IMR-90 (cell line): ENCODE results near the gene DPYSL3. TPM values are rescaled to one million over a fixed set of nuclear protein-coding genes. Genes with fewer than 3 reads are reported as not detected.

Experiments
- ATAC-seq: fragments of 200-7000 bp; cut with Tn5 transposase; 2 replicates; pipeline ENCODE4 v1.9.1; 2020; ENCODE audit warnings: low read depth, mild to moderate bottlenecking, moderate library complexity
- BruUV-seq: library from RNA; stranded (reverse); fragments of 400-500 nt; replicated peaks from 2 replicates; lab custom pipeline; 2021; lab: Mats Ljungman, UMichigan
- CTCF ChIA-PET: fragments of 300-600 bp; formaldehyde crosslinking; extraction: SDS; loops from one replicate; lab custom pipeline; 2021; ENCODE audit warnings: antibody characterized with exemption; lab: Yijun Ruan, JAX
- POLR2A ChIA-PET: fragments of 300-600 bp; sonication (Branson Sonifier 250); formaldehyde crosslinking; loops from one replicate; lab custom pipeline; 2022; ENCODE audit warnings: antibody characterized with exemption; ENCODE audit not compliant: unreplicated experiment; lab: Charles Lee
- DNase-seq: peaks from one replicate; pipeline ENCODE4 v3.0.0; 2013
- H2AFZ ChIP-seq: replicated peaks from 2 replicates; pipeline ENCODE3; 2013; ENCODE audit warnings: low read length, mild to moderate bottlenecking; ENCODE audit not compliant: poor library complexity
- H2AK5ac ChIP-seq: 2 replicates; pipeline ENCODE4 v1.6.1; 2013; ENCODE audit warnings: low read depth, low read length, inconsistent platforms
- H2AK9ac ChIP-seq: replicated peaks from 2 replicates; pipeline ENCODE3; 2013; ENCODE audit warnings: mild to moderate bottlenecking, low read depth, low read length, moderate library complexity; ENCODE audit not compliant: poor library complexity
- H2BK120ac ChIP-seq: 2 replicates; pipeline ENCODE4 v1.6.1; 2013; ENCODE audit warnings: low read depth, low read length, inconsistent platforms
- H2BK15ac ChIP-seq: 3 replicates; pipeline ENCODE4 v1.6.1; 2013; ENCODE audit warnings: low read depth, low read length, inconsistent platforms
- H2BK20ac ChIP-seq: 2 replicates; pipeline ENCODE4 v1.6.1; 2013; ENCODE audit warnings: low read depth, mild to moderate bottlenecking, inconsistent platforms, low read length, moderate library complexity
- H2BK5ac ChIP-seq: 2 replicates; pipeline ENCODE4 v1.6.1; 2013; ENCODE audit warnings: mild to moderate bottlenecking, low read depth, low read length, inconsistent platforms; ENCODE audit not compliant: poor library complexity, severe bottlenecking
- H3K14ac ChIP-seq: replicated peaks from 2 replicates; pipeline ENCODE4 v1.6.1; 2013; ENCODE audit warnings: low read depth, low read length, inconsistent platforms
- H3K18ac ChIP-seq: 2 replicates; pipeline ENCODE4 v1.6.1; 2013; ENCODE audit warnings: low read depth, low read length, control low read depth
- H3K23ac ChIP-seq: 2 replicates; pipeline ENCODE4 v1.6.1; 2013; ENCODE audit warnings: low read depth, low read length, inconsistent platforms
- H3K27ac ChIP-seq: 2 replicates; pipeline ENCODE4 v1.5.1; 2013; ENCODE audit warnings: mild to moderate bottlenecking, control low read depth, low read length; ENCODE audit not compliant: insufficient read depth
- H3K27me3 ChIP-seq: 2 replicates; pipeline ENCODE4 v1.6.1; 2013; ENCODE audit warnings: low read length; ENCODE audit not compliant: control insufficient read depth, insufficient read depth
- H3K36me3 ChIP-seq: 2 replicates; pipeline ENCODE4 v1.6.1; 2013; ENCODE audit warnings: low read length, mixed read lengths; ENCODE audit not compliant: control insufficient read depth, insufficient read depth
- H3K4ac ChIP-seq: 2 replicates; pipeline ENCODE4 v1.6.1; 2013; ENCODE audit warnings: low read depth, low read length, inconsistent platforms
- H3K4me1 ChIP-seq: 2 replicates; pipeline ENCODE4 v1.6.1; 2013; ENCODE audit warnings: low read length, mixed read lengths; ENCODE audit not compliant: control insufficient read depth, insufficient read depth
- H3K4me2 ChIP-seq: 2 replicates; pipeline ENCODE4 v1.6.1; 2013; ENCODE audit warnings: low read depth, mild to moderate bottlenecking, control low read depth, low read length, moderate library complexity
- H3K4me3 ChIP-seq: 2 replicates; pipeline ENCODE4 v1.5.1; 2013; ENCODE audit warnings: low read depth, mild to moderate bottlenecking, control low read depth, low read length, moderate library complexity; ENCODE audit not compliant: insufficient read depth
- H3K56ac ChIP-seq: 2 replicates; pipeline ENCODE4 v1.6.1; 2013; ENCODE audit warnings: low read length, inconsistent platforms; ENCODE audit not compliant: insufficient read depth; ENCODE audit errors: extremely low read depth
- H3K79me1 ChIP-seq, 2 experiments: 2 replicates each; pipeline ENCODE4 v1.6.1; 2013; ENCODE audit warnings: low read length in 2 of 2, inconsistent platforms in 1 of 2, low read depth in 1 of 2
- H3K9ac ChIP-seq: 2 replicates; pipeline ENCODE4 v1.6.1; 2013; ENCODE audit warnings: low read depth, low read length, control low read depth
- H3K9me1 ChIP-seq: 2 replicates; pipeline ENCODE4 v1.6.1; 2013; ENCODE audit warnings: low read length, inconsistent platforms; ENCODE audit not compliant: insufficient read depth
- H3K9me3 ChIP-seq: 2 replicates; pipeline ENCODE4 v1.6.1; 2013; ENCODE audit warnings: low read length; ENCODE audit not compliant: control insufficient read depth, insufficient read depth
- H4K20me1 ChIP-seq: 2 replicates; pipeline ENCODE4 v1.6.1; 2013; ENCODE audit warnings: low read length, inconsistent platforms; ENCODE audit not compliant: insufficient read depth
- H4K5ac ChIP-seq: 2 replicates; pipeline ENCODE4 v1.6.1; 2013; ENCODE audit warnings: mild to moderate bottlenecking, low read depth, low read length, control low read depth
- H4K8ac ChIP-seq, 2 experiments: 2 replicates each; pipeline ENCODE4 v1.6.1; 2013; ENCODE audit warnings: low read depth in 2 of 2, low read length in 2 of 2, control low read depth in 1 of 2, inconsistent platforms in 1 of 2
- H4K91ac ChIP-seq: 2 replicates; pipeline ENCODE4 v1.6.1; 2013; ENCODE audit warnings: low read depth, low read length, inconsistent platforms; ENCODE audit not compliant: insufficient read depth
- BHLHE40 ChIP-seq: fragments of 150-350 bp; IDR thresholded peaks from 2 replicates; pipeline ENCODE4 v1.6.1; 2016; ENCODE audit warnings: mild to moderate bottlenecking, low read depth, low read length
- CEBPB ChIP-seq: IDR thresholded peaks from 2 replicates; pipeline ENCODE4 v1.6.1; 2012; ENCODE audit warnings: low read depth, low read length, improper control_type of control experiment
- CHD1 ChIP-seq: IDR thresholded peaks from 2 replicates; pipeline ENCODE4 v1.6.1; 2012; ENCODE audit warnings: low read depth, low read length, improper control_type of control experiment
- FOS ChIP-seq: fragments of 150-350 bp; IDR thresholded peaks from 2 replicates; pipeline ENCODE4 v1.6.1; 2016; ENCODE audit warnings: low read depth, low read length
- MAZ ChIP-seq: IDR thresholded peaks from 2 replicates; pipeline ENCODE4 v1.6.1; 2012; ENCODE audit warnings: low read depth, mild to moderate bottlenecking, low read length, improper control_type of control experiment, moderate library complexity, borderline replicate concordance
- MXI1 ChIP-seq: IDR thresholded peaks from 2 replicates; pipeline ENCODE4 v1.6.1; 2012; ENCODE audit warnings: low read depth, mild to moderate bottlenecking, low read length, moderate library complexity, borderline replicate concordance
- NFE2L2 ChIP-seq: fragments of 150-350 bp; IDR thresholded peaks from 2 replicates; pipeline ENCODE4 v1.6.1; 2016; ENCODE audit warnings: low read depth, mild to moderate bottlenecking, low read length
- POLR2A ChIP-seq: IDR thresholded peaks from 2 replicates; pipeline ENCODE4 v1.6.1; 2012; ENCODE audit warnings: mild to moderate bottlenecking, low read depth, low read length
- RAD21 ChIP-seq: IDR thresholded peaks from 2 replicates; pipeline ENCODE4 v1.6.1; 2012; ENCODE audit warnings: low read length, improper control_type of control experiment
- RFX5 ChIP-seq: IDR thresholded peaks from 2 replicates; pipeline ENCODE4 v1.8.0; 2012; ENCODE audit warnings: low read depth, mild to moderate bottlenecking, low read length, moderate library complexity
- WGBS, 2 experiments: methylation state at CpG; one replicate each; pipeline versions ENCODE4 v1.1.5 to v1.1.7; 2013; ENCODE audit warnings: missing lambda C conversion rate in 2 of 2; ENCODE audit not compliant: insufficient read length in 1 of 2; ENCODE audit errors: extremely low coverage in 2 of 2; 5-methylcytosine and 5-hydroxymethylcytosine counted together
- dilution Hi-C: fragments of 300-500 bp; cut with HindIII; formaldehyde crosslinking; loops from one replicate; pipeline ENCODE4 v1.14.3; 2018; ENCODE audit warnings: low sequenced_read_pairs; ENCODE audit not compliant: unreplicated experiment
- in situ Hi-C: fragments of 300-500 bp; cut with MboI; formaldehyde crosslinking; loops from 3 replicates; pipeline ENCODE4 v1.14.3; 2019; ENCODE audit warnings: low sequenced_read_pairs, inconsistent platforms, mixed read lengths
- intact Hi-C: fragments of 100-400 bp; cut with micrococcal nuclease; formaldehyde crosslinking; loops from 2 replicates; pipeline ENCODE4 v1.10.0; 2022
- polyA plus RNA-seq, 3 experiments: library from polyadenylated mRNA; depleted of rRNA; stranded (reverse); fragments of >200 nt; gene quantifications; 2 replicates each; pipeline ENCODE4 v1.2.3, GENCODE V29; 2012; ENCODE audit warnings: low replicate concordance in 1 of 3
- total RNA-seq: library from RNA; depleted of rRNA; stranded (reverse); fragments of >200 nt; gene quantifications from 2 replicates; pipeline ENCODE4 v1.2.3, GENCODE V29; 2012
- TF ChIP-seq, protein P1 (sequence below): fragments of 150-350 bp; IDR thresholded peaks from 2 replicates; pipeline ENCODE4 v1.6.1; 2016; ENCODE audit warnings: low read depth, mild to moderate bottlenecking, low read length, moderate library complexity, borderline replicate concordance
- TF ChIP-seq, protein P2 (sequence below): conservative IDR thresholded peaks from 2 replicates; pipeline ENCODE4 v1.5.1; 2012; ENCODE audit warnings: mild to moderate bottlenecking, low read depth, low read length, improper control_type of control experiment
- TF ChIP-seq, protein P3 (sequence below): fragments of 150-350 bp; IDR thresholded peaks from 2 replicates; pipeline ENCODE4 v1.6.1; 2017; ENCODE audit warnings: mild to moderate bottlenecking, antibody characterized with exemption, low read length, low read depth

Gene DPYSL3
- total and polyA plus RNA-seq, 2 of the 4 experiments (the other 2 are of a cell fraction), result 50.2 to 60.9 TPM

- no peak for ATAC-seq
Measured at GRCh38 chr5:147396070-147396823, 113.6 kb downstream of the DPYSL3 start.

More at GRCh38 chr5:147396070-147396823, 113.6 kb downstream of the DPYSL3 start:
- Histone ChIP-seq H4K20me1 (no peaks in the 10 kb centered on the region), H3K4me3 (no peak overlapping the region), H3K79me1 (peaks cover 0 to 3% of the 10 kb centered on the region in 2 experiments; a peak in 1 of 4 replicates), H2BK120ac (no peak overlapping the region), H3K9me3 (no peaks in the 10 kb centered on the region), H3K23ac (no peak overlapping the region; the same call in 1 of the 2 replicates), H2AK9ac (no peak overlapping the region), H4K8ac (no peak overlapping the region), H2BK5ac (no peak overlapping the region), H3K56ac (no peak overlapping the region), H3K4me1 (peaks cover 3% of the 10 kb centered on the region), H3K14ac (no peak overlapping the region), H2AFZ (no peak overlapping the region), H3K4me2 (no peak overlapping the region), H3K9me1 (peaks cover 9% of the 10 kb centered on the region; the same call in 1 of the 2 replicates), H3K36me3 (peaks cover 25% of the 10 kb centered on the region), H3K18ac (no peak overlapping the region), H3K4ac (no peak overlapping the region), H4K5ac (no peak overlapping the region), H2BK20ac (no peak overlapping the region), H3K9ac (no peak overlapping the region), H3K27me3 (no peaks in the 10 kb centered on the region), H2BK15ac (no peak overlapping the region), H3K27ac (no peak overlapping the region), H2AK5ac (no peak overlapping the region), H4K91ac (no peak overlapping the region)
- CTCF ChIA-PET, result interaction anchor here (1.0 kb wide), 1 partner anchor 10 kb away, joined by 3 read pairs; no protein-coding TSS in a partner anchor
- no CpG with 5 or more reads among the region's 8 CpGs for WGBS, 2 experiments
- in situ Hi-C loops (no loop called here), intact Hi-C loops (no loop called here), dilution Hi-C loops (no loop called here)
- no peak for DNase-seq
- TF ChIP-seq MXI1 (no peak), POLR2A (no peak), FOS (no peak), MAZ (no peak), CEBPB (no peak), RAD21 (no peak), CHD1 (no peak), BHLHE40 (no peak), NFE2L2 (no peak), RFX5 (no peak)
- TF ChIP-seq, protein P1, sequence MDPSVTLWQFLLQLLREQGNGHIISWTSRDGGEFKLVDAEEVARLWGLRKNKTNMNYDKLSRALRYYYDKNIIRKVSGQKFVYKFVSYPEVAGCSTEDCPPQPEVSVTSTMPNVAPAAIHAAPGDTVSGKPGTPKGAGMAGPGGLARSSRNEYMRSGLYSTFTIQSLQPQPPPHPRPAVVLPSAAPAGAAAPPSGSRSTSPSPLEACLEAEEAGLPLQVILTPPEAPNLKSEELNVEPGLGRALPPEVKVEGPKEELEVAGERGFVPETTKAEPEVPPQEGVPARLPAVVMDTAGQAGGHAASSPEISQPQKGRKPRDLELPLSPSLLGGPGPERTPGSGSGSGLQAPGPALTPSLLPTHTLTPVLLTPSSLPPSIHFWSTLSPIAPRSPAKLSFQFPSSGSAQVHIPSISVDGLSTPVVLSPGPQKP, result no peak
- TF ChIP-seq, protein P2, sequence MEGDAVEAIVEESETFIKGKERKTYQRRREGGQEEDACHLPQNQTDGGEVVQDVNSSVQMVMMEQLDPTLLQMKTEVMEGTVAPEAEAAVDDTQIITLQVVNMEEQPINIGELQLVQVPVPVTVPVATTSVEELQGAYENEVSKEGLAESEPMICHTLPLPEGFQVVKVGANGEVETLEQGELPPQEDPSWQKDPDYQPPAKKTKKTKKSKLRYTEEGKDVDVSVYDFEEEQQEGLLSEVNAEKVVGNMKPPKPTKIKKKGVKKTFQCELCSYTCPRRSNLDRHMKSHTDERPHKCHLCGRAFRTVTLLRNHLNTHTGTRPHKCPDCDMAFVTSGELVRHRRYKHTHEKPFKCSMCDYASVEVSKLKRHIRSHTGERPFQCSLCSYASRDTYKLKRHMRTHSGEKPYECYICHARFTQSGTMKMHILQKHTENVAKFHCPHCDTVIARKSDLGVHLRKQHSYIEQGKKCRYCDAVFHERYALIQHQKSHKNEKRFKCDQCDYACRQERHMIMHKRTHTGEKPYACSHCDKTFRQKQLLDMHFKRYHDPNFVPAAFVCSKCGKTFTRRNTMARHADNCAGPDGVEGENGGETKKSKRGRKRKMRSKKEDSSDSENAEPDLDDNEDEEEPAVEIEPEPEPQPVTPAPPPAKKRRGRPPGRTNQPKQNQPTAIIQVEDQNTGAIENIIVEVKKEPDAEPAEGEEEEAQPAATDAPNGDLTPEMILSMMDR, result no peak
- TF ChIP-seq, protein P3, sequence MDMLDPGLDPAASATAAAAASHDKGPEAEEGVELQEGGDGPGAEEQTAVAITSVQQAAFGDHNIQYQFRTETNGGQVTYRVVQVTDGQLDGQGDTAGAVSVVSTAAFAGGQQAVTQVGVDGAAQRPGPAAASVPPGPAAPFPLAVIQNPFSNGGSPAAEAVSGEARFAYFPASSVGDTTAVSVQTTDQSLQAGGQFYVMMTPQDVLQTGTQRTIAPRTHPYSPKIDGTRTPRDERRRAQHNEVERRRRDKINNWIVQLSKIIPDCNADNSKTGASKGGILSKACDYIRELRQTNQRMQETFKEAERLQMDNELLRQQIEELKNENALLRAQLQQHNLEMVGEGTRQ, result no peak
- no TSS peak for BruUV-seq
- POLR2A ChIA-PET, result no interaction called here
